Measurements from ENCODE around the gene BORCS5.
"Not testable (repeated sequence)": the region's sequence is repeated elsewhere in the genome, so short reads cannot be mapped to it uniquely, and the experiment has no call there.

The BORCS5 gene

DNA sequence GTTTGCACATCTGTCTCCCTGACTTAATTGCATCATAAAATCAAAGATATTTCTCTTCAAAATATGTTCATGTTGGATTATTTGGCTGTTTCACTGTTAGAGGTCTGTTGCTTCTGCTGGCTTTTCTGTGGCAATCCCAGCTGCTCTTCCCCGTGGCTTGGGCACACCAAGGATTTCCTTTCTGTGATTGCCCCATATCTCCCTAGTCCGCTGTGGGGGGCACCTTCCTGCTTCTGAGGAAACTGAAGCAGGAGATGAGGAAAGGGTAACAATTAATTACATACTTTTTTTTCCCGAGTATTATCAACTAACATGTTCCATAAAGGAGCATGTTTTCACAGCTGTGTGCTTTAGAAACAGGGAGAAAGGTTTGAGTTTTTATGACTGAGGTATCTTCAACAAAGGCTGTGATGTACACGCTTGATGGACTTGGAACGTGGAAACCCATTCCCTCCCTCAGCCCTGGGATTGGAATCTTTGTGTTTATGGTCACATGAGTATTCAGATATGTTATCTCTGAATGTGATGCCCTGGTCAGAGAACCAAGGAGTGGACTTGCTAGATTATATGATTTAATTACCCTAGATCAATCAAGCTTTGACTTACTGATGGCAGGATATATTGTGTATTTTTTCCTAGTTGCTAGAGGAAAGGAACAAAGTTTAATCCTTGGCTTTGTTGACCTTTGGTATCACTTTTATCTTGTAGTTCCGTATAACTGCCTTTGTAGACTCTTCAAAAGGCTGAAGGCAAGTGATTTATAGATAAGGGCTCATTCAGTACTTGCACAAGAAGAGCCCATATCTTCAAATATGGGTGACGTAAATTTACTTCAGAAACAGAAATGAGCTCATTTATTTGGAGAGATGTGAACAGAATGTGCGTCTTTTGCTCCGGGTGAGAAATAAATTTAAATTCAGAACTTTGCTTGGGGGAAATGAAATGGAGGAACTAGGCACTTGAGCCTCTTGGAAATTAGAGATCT is 46.7 kb downstream of the BORCS5 start:
- Histone ChIP-seq H3K4me1 (peaks cover 3% of the 10 kb centered on the region), H3K9me3 (no peaks in the 10 kb centered on the region), H3K4me3 (ENCODE audit: low read depth, low read length) (no peak overlapping the region), H3K36me3 (no peaks in the 10 kb centered on the region), H3K27me3 (no peaks in the 10 kb centered on the region)
- no peak for DNase-seq
- TF ChIP-seq CTCF (IDR thresholded peaks at IDR 0.05; ENCODE audit: low read depth, low read length) = no peak

GRCh38 chr12:12404297-12404696 is 47.4 kb downstream of the BORCS5 start:
- DNase-seq = no peak
- Histone ChIP-seq H3K4me3 (ENCODE audit: low read depth, low read length) (no peak overlapping the region), H3K4me1 (peaks cover 3% of the 10 kb centered on the region), H3K36me3 (no peaks in the 10 kb centered on the region), H3K9me3 (no peaks in the 10 kb centered on the region), H3K27me3 (no peaks in the 10 kb centered on the region)
- no peak for TF ChIP-seq CTCF (IDR thresholded peaks at IDR 0.05; ENCODE audit: low read depth, low read length)

GRCh38 chr12:12405882-12406281 is 49.0 kb downstream of the BORCS5 start:
- Histone ChIP-seq H3K27me3 (no peaks in the 10 kb centered on the region), H3K4me3 (ENCODE audit: low read depth, low read length) (no peak overlapping the region), H3K36me3 (no peaks in the 10 kb centered on the region), H3K9me3 (no peaks in the 10 kb centered on the region), H3K4me1 (peaks cover 3% of the 10 kb centered on the region)
- no peak for DNase-seq
- TF ChIP-seq CTCF (IDR thresholded peaks at IDR 0.05; ENCODE audit: low read depth, low read length) = no peak

- no peak for DNase-seq
- no peaks in the 10 kb centered on the region for H3K36me3 ChIP-seq
- no peaks in the 10 kb centered on the region for H3K27me3 ChIP-seq
- H3K9me3 ChIP-seq = no peaks in the 10 kb centered on the region
- no peak for TF ChIP-seq CTCF (IDR thresholded peaks at IDR 0.05; ENCODE audit: low read depth, low read length)
- H3K4me3 ChIP-seq (ENCODE audit: low read depth, low read length) = no peak overlapping the region
- H3K4me1 ChIP-seq = peaks cover 3% of the 10 kb centered on the region
Measured at GRCh38 chr12:12406762-12407161, 49.9 kb downstream of the BORCS5 start.

DNA sequence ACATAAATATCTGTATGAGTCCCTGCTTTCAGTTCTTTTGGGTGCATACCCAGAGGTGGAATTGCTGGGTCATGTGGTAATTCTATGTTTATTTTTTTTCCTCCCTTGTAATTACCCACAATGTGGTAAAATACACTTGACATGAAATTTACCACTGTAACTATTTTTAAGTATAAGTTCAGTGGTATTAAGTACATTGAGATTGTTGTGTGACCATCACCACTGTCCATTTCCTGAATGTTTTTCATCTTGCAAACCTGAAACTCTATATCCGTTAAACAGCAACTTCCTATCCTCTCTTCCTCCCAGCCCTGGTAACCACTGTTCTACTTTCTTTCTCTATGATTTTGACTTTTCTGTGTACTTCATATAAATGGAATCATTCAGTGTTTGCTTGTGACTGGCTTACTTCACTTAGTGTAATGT is 51.4 kb downstream of the BORCS5 start:
- Histone ChIP-seq H3K9me3 (no peaks in the 10 kb centered on the region), H3K4me3 (ENCODE audit: low read depth, low read length) (no peak overlapping the region), H3K4me1 (peaks cover 3% of the 10 kb centered on the region), H3K27me3 (no peaks in the 10 kb centered on the region), H3K36me3 (no peaks in the 10 kb centered on the region)
- no peak for DNase-seq
- no peak for TF ChIP-seq CTCF (IDR thresholded peaks at IDR 0.05; ENCODE audit: low read depth, low read length)

DNA sequence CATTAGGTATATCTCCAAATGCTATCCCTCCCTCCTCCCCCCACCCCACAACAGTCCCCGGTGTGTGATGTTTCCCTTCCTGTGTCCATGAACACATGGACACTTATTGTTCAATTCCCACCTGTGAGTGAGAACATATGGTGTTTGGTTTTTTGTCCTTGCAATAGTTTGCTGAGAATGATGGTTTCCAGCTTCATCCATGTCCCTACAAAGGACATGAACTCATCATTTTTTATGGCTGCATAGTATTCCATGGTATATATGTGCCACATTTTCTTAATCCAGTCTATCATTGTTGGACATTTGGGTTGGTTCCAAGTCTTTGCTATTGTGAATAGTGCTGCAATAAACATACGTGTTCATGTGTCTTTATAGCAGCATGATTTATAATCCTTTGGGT is 52.5 kb downstream of the BORCS5 start:
- not testable (repeated sequence) for H3K4me1 ChIP-seq; H3K36me3 ChIP-seq; H3K9me3 ChIP-seq; DNase-seq; H3K4me3 ChIP-seq (ENCODE audit: low read depth, low read length); H3K27me3 ChIP-seq
